Esophagus muscularis mucosa (tissue), 4 donors: ENCODE measurements around the gene RCN2.

Experiments
- EP300 ChIP-seq: sonication (generic); formaldehyde crosslinking; IDR thresholded peaks from one replicate; pipeline ENCODE4 v1.6.1; 2017; ENCODE audit warnings: antibody characterized with exemption
- POLR2A ChIP-seq: fragments of 450-650 bp; IDR thresholded peaks from one replicate; pipeline ENCODE4 v1.6.1; 2017; ENCODE audit warnings: antibody characterized with exemption, moderate library complexity, mild to moderate bottlenecking, low read depth
- POLR2AphosphoS5 ChIP-seq, 2 donors: sonication (generic); formaldehyde crosslinking; IDR thresholded peaks; one replicate each; pipeline ENCODE4 v1.6.1; 2017; ENCODE audit warnings: antibody characterized with exemption in 2 of 2
- TF ChIP-seq, protein P1 (sequence below), 3 experiments: fragments of 200-600 bp in 2 of 3; fragments of 450-650 bp in 1 of 3; sonication (generic) in 2 of 3; IDR thresholded peaks; one replicate each; pipeline ENCODE4 v1.5.1; 2017 to 2019; ENCODE audit warnings: antibody characterized with exemption in 3 of 3, mild to moderate bottlenecking in 2 of 3, moderate library complexity in 1 of 3

DNA sequence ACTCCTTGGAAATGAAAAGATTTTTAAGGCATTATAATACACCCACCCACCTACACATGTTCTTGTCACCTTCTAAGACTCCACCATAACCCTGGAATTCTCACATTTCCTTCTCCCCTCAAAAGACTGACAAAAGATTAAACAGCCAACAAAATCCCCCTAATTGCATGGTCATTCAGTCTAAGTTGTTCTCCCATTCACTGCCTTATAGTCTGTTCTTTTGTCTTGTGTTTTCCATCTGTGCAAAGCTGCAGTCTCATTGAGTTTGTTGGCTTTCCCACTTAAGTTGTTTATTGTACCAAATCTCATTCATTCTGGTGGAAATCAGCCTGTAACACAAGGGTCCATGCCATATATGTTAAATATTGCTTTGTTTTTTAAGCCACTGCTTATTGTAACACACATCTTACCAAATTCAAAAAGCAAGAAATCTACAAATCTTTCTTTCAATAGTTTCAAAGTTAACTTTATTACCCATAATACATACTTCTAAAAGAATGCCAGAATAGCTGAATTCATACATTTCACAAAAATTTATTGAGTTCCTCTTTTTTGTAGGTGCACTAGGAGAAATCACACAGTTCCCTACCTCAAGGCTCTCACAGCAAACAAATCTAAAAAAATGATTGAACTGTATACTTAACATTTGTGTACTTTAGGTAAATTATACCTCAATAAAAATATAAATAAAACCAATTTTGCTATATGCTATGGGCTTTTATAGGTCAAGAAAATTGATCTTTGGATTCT lies 2.4 kb upstream of the RCN2 start:
- TF ChIP-seq POLR2A = no peak
- TF ChIP-seq, protein P1, sequence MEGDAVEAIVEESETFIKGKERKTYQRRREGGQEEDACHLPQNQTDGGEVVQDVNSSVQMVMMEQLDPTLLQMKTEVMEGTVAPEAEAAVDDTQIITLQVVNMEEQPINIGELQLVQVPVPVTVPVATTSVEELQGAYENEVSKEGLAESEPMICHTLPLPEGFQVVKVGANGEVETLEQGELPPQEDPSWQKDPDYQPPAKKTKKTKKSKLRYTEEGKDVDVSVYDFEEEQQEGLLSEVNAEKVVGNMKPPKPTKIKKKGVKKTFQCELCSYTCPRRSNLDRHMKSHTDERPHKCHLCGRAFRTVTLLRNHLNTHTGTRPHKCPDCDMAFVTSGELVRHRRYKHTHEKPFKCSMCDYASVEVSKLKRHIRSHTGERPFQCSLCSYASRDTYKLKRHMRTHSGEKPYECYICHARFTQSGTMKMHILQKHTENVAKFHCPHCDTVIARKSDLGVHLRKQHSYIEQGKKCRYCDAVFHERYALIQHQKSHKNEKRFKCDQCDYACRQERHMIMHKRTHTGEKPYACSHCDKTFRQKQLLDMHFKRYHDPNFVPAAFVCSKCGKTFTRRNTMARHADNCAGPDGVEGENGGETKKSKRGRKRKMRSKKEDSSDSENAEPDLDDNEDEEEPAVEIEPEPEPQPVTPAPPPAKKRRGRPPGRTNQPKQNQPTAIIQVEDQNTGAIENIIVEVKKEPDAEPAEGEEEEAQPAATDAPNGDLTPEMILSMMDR (IDR thresholded peaks at IDR 0.05) = no peak
- no peak for TF ChIP-seq EP300
- no peak for TF ChIP-seq POLR2AphosphoS5 (IDR thresholded peaks at IDR 0.05)
